Measurements from ENCODE around the gene TMEM267. TPM values are rescaled to one million over a fixed set of nuclear protein-coding genes. Genes with fewer than 3 reads are reported as not detected.

The TMEM267 gene
- total and polyA plus RNA-seq, 4 donors = 2.3 to 5.4 (median 3.8) TPM

- no peak for TF ChIP-seq FOXA1 (IDR thresholded peaks at IDR 0.05)
- no peak for TF ChIP-seq SP1 (IDR thresholded peaks at IDR 0.05)
- no peak for TF ChIP-seq FOXA2 (IDR thresholded peaks at IDR 0.05)
- TF ChIP-seq, protein P1, sequence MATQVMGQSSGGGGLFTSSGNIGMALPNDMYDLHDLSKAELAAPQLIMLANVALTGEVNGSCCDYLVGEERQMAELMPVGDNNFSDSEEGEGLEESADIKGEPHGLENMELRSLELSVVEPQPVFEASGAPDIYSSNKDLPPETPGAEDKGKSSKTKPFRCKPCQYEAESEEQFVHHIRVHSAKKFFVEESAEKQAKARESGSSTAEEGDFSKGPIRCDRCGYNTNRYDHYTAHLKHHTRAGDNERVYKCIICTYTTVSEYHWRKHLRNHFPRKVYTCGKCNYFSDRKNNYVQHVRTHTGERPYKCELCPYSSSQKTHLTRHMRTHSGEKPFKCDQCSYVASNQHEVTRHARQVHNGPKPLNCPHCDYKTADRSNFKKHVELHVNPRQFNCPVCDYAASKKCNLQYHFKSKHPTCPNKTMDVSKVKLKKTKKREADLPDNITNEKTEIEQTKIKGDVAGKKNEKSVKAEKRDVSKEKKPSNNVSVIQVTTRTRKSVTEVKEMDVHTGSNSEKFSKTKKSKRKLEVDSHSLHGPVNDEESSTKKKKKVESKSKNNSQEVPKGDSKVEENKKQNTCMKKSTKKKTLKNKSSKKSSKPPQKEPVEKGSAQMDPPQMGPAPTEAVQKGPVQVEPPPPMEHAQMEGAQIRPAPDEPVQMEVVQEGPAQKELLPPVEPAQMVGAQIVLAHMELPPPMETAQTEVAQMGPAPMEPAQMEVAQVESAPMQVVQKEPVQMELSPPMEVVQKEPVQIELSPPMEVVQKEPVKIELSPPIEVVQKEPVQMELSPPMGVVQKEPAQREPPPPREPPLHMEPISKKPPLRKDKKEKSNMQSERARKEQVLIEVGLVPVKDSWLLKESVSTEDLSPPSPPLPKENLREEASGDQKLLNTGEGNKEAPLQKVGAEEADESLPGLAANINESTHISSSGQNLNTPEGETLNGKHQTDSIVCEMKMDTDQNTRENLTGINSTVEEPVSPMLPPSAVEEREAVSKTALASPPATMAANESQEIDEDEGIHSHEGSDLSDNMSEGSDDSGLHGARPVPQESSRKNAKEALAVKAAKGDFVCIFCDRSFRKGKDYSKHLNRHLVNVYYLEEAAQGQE (IDR thresholded peaks at IDR 0.05) = no peak
Measured at GRCh38 chr5:43498581-43498980, 14.9 kb upstream of the TMEM267 start (continued).

- Histone ChIP-seq H3K27ac (ENCODE audit: low read depth in 1 of 2, low read length in 2 of 2) (no peak overlapping the region), H3K27me3 (ENCODE audit: control insufficient read depth in 4 of 4, insufficient read depth in 4 of 4, low read length in 3 of 4) (no peaks in the 10 kb centered on the region), H3K9me3 (ENCODE audit: control insufficient read depth in 4 of 4, low read length in 3 of 4) (no peaks in the 10 kb centered on the region), H3K36me3 (ENCODE audit: control insufficient read depth in 4 of 4, insufficient read depth in 3 of 4, low read depth in 1 of 4, low read length in 3 of 4) (no peaks in the 10 kb centered on the region), H3K4me3 (ENCODE audit: low read depth in 1 of 3, low read length in 3 of 3) (no peak overlapping the region), H3K4me1 (ENCODE audit: control insufficient read depth in 4 of 4, insufficient read depth in 4 of 4, low read length in 3 of 4) (no peaks in the 10 kb centered on the region), H3K9ac (ENCODE audit: low read depth in 1 of 2, low read length in 2 of 2) (no peak overlapping the region)
- TF ChIP-seq, protein P2, sequence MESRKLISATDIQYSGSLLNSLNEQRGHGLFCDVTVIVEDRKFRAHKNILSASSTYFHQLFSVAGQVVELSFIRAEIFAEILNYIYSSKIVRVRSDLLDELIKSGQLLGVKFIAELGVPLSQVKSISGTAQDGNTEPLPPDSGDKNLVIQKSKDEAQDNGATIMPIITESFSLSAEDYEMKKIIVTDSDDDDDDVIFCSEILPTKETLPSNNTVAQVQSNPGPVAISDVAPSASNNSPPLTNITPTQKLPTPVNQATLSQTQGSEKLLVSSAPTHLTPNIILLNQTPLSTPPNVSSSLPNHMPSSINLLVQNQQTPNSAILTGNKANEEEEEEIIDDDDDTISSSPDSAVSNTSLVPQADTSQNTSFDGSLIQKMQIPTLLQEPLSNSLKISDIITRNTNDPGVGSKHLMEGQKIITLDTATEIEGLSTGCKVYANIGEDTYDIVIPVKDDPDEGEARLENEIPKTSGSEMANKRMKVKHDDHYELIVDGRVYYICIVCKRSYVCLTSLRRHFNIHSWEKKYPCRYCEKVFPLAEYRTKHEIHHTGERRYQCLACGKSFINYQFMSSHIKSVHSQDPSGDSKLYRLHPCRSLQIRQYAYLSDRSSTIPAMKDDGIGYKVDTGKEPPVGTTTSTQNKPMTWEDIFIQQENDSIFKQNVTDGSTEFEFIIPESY (IDR thresholded peaks at IDR 0.05) = no peak
- TF ChIP-seq, protein P1 (IDR thresholded peaks at IDR 0.05) = no peak
- TF ChIP-seq RAD21 (IDR thresholded peaks at IDR 0.05) (no peak), GABPA (IDR thresholded peaks at IDR 0.05 in 1 of 2, conservative IDR thresholded peaks at IDR 0.05 in 1 of 2) (no peak), SP1 (IDR thresholded peaks at IDR 0.05) (no peak), EGR1 (IDR thresholded peaks at IDR 0.05; ENCODE audit: low read depth in 2 of 2) (no peak)
- 82% methylated on average over 5 of the region's 5 CpGs for WGBS
- DNase-seq (ENCODE audit: low spot score) = no peak
Measured at GRCh38 chr5:43497311-43498104, 13.8 kb upstream of the TMEM267 start.

DNA sequence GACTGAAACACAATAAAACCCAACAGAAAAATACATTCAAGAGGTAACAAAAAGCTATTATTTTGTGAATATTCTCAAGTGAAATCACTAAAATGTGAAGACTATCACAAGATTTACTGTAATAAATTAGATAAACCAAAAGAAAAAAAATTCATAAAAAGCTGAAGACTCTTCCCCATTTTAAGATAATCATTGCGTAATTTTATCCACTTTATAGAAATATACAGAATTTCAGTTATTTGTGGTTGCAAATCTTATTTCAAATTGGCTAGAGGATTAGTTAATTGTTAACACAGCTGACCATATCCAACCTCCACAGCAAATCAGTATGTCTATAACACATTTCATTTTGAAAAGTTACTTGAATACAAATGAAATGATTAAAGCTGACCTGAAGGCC lies 7.7 kb upstream of the TMEM267 start:
- no peak overlapping the region for H3K27ac ChIP-seq (ENCODE audit: low read depth in 1 of 2, low read length in 2 of 2)
- H3K9ac ChIP-seq (ENCODE audit: low read depth in 1 of 2, low read length in 2 of 2) = no peak overlapping the region
- no peaks in the 10 kb centered on the region for H3K9me3 ChIP-seq (ENCODE audit: control insufficient read depth in 4 of 4, low read length in 3 of 4)
- WGBS = 98% methylated on average over 1 of the region's 1 CpG
- no peaks in the 10 kb centered on the region for H3K4me1 ChIP-seq (ENCODE audit: control insufficient read depth in 4 of 4, insufficient read depth in 4 of 4, low read length in 3 of 4)
- H3K27me3 ChIP-seq (ENCODE audit: control insufficient read depth in 4 of 4, insufficient read depth in 4 of 4, low read length in 3 of 4) = no peaks in the 10 kb centered on the region
- DNase-seq (ENCODE audit: low spot score) = no peak
- H3K36me3 ChIP-seq (ENCODE audit: control insufficient read depth in 4 of 4, insufficient read depth in 3 of 4, low read depth in 1 of 4, low read length in 3 of 4) = no peaks in the 10 kb centered on the region
- H3K4me3 ChIP-seq (ENCODE audit: low read depth in 1 of 3, low read length in 3 of 3) = no peak overlapping the region
- no peak for TF ChIP-seq GABPA (IDR thresholded peaks at IDR 0.05 in 1 of 2, conservative IDR thresholded peaks at IDR 0.05 in 1 of 2)
- no peak for TF ChIP-seq FOXA2 (IDR thresholded peaks at IDR 0.05)
- TF ChIP-seq TAF1 (conservative IDR thresholded peaks at IDR 0.05) = no peak
- no peak for TF ChIP-seq RXRA (IDR thresholded peaks at IDR 0.05)
- no peak for TF ChIP-seq HNF4A (conservative IDR thresholded peaks at IDR 0.05)
- no peak for TF ChIP-seq JUND (IDR thresholded peaks at IDR 0.05)
- no peak for TF ChIP-seq FOXA1 (IDR thresholded peaks at IDR 0.05)
- TF ChIP-seq, protein P3, sequence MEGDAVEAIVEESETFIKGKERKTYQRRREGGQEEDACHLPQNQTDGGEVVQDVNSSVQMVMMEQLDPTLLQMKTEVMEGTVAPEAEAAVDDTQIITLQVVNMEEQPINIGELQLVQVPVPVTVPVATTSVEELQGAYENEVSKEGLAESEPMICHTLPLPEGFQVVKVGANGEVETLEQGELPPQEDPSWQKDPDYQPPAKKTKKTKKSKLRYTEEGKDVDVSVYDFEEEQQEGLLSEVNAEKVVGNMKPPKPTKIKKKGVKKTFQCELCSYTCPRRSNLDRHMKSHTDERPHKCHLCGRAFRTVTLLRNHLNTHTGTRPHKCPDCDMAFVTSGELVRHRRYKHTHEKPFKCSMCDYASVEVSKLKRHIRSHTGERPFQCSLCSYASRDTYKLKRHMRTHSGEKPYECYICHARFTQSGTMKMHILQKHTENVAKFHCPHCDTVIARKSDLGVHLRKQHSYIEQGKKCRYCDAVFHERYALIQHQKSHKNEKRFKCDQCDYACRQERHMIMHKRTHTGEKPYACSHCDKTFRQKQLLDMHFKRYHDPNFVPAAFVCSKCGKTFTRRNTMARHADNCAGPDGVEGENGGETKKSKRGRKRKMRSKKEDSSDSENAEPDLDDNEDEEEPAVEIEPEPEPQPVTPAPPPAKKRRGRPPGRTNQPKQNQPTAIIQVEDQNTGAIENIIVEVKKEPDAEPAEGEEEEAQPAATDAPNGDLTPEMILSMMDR (IDR thresholded peaks at IDR 0.05; ENCODE audit: low read depth, low read length, missing input control) = no peak
- TF ChIP-seq, protein P1 (IDR thresholded peaks at IDR 0.05) = no peak
- TF ChIP-seq HNF4G (IDR thresholded peaks at IDR 0.05) = no peak
